GM19025 (cell line): ENCODE data around the gene PDIA6.
"Not testable (repeated sequence)": the region's sequence is repeated elsewhere in the genome, so short reads cannot be mapped to it uniquely, and the experiment has no call there.

Source experiments
- ATAC-seq: cut with Tn5 transposase; IDR thresholded peaks from one replicate; pipeline ENCODE4 v1.9.1; 2021; ENCODE audit warnings: mild to moderate bottlenecking, low read depth, moderate library complexity; ENCODE audit not compliant: unreplicated experiment

Gene PDIA6

GRCh38 chr2:10783421-10783820 is 29.2 kb downstream of the PDIA6 start:
- no peak for ATAC-seq

GRCh38 chr2:10781746-10782145 is 30.8 kb downstream of the PDIA6 start:
- ATAC-seq: no peak

GRCh38 chr2:10780821-10781220 is 31.8 kb downstream of the PDIA6 start:
- ATAC-seq: not testable (repeated sequence)

- ATAC-seq: no peak
These were observed 32.1 kb downstream of the PDIA6 start for GRCh38 chr2:10780491-10780820.

- no peak for ATAC-seq
These were observed 32.7 kb downstream of the PDIA6 start for GRCh38 chr2:10779776-10780490.

GRCh38 chr2:10778724-10779115 is 33.9 kb downstream of the PDIA6 start:
- ATAC-seq: no peak

- no peak for ATAC-seq
These were observed 34.5 kb downstream of the PDIA6 start for GRCh38 chr2:10777842-10778723.

- ATAC-seq: no peak
These were observed 35.3 kb downstream of the PDIA6 start for GRCh38 chr2:10777111-10777841.

GRCh38 chr2:10776231-10776977 is 36.2 kb downstream of the PDIA6 start:
- ATAC-seq: no peak

GRCh38 chr2:10775831-10776230 is 36.8 kb downstream of the PDIA6 start:
- no peak for ATAC-seq

GRCh38 chr2:10775021-10775780 is 37.4 kb downstream of the PDIA6 start:
- ATAC-seq: no peak

GRCh38 chr2:10774394-10774793 is 38.2 kb downstream of the PDIA6 start:
- ATAC-seq: no peak

- ATAC-seq: no peak
These were observed 38.7 kb downstream of the PDIA6 start for GRCh38 chr2:10773821-10774341.

- ATAC-seq: no peak
These were observed 39.7 kb downstream of the PDIA6 start for GRCh38 chr2:10772868-10773215.

- no peak for ATAC-seq
These were observed 40.3 kb downstream of the PDIA6 start for GRCh38 chr2:10772201-10772867.

- ATAC-seq: no peak
These were observed 40.8 kb downstream of the PDIA6 start for GRCh38 chr2:10771786-10772185.

- ATAC-seq: no peak
These were observed 41.4 kb downstream of the PDIA6 start for GRCh38 chr2:10770956-10771750.

GRCh38 chr2:10768063-10768507 is 44.5 kb downstream of the PDIA6 start:
- ATAC-seq: no peak
